Measurements from ENCODE around the gene TECTA.
"Not testable (repeated sequence)": the region's sequence is repeated elsewhere in the genome, so short reads cannot be mapped to it uniquely, and the experiment has no call there.

Gene TECTA

GRCh38 chr11:121109471-121109870 is 8.4 kb downstream of the TECTA start:
- ChIA-PET POLR2A (ENCODE audit: low non-redundant PET) (no interaction called here), CTCF (interaction anchor here (0.9 kb wide), 1 partner anchor 477 kb away, joined by 3 read pairs; no protein-coding TSS in a partner anchor)
- DNase-seq (ENCODE audit: low spot score) = no peak
- no peak overlapping the region for H3K27ac ChIP-seq
- TF ChIP-seq CTCF (conservative IDR thresholded peaks at IDR 0.05; ENCODE audit: low read depth) = no peak

- no peak overlapping the region for H3K27ac ChIP-seq
- no peak for TF ChIP-seq CTCF (conservative IDR thresholded peaks at IDR 0.05; ENCODE audit: low read depth)
- ChIA-PET CTCF (interaction anchor here (0.6 to 0.9 kb wide), 2 partner anchors 46 to 477 kb away, joined by 3 read pairs; no protein-coding TSS in a partner anchor), POLR2A (ENCODE audit: low non-redundant PET) (no interaction called here)
- no peak for DNase-seq (ENCODE audit: low spot score)
Observed at GRCh38 chr11:121109916-121110586, 9.0 kb downstream of the TECTA start.

GRCh38 chr11:121110871-121111724 is 10.1 kb downstream of the TECTA start:
- CTCF ChIA-PET = interaction anchor here (0.6 kb wide), 2 partner anchors 47 to 101 kb away, joined by 3 read pairs; no protein-coding TSS in a partner anchor
- no peak for TF ChIP-seq CTCF (conservative IDR thresholded peaks at IDR 0.05; ENCODE audit: low read depth)
- DNase-seq (ENCODE audit: low spot score) = no peak
- POLR2A ChIA-PET (ENCODE audit: low non-redundant PET) = no interaction called here
- no peak overlapping the region for H3K27ac ChIP-seq

- POLR2A ChIA-PET (ENCODE audit: low non-redundant PET) = no interaction called here
- DNase-seq (ENCODE audit: low spot score) = peak; percentile 68
- CTCF ChIA-PET = interaction anchor here (1.0 kb wide), 1 partner anchor 32 kb away, joined by 4 read pairs; no protein-coding TSS in a partner anchor
- TF ChIP-seq CTCF (conservative IDR thresholded peaks at IDR 0.05; ENCODE audit: low read depth) = peak; percentile 54; the same call in 1 of the 2 replicates
- H3K27ac ChIP-seq = no peak overlapping the region
Observed at GRCh38 chr11:121112498-121113455, 11.7 kb downstream of the TECTA start.

- DNase-seq (ENCODE audit: low spot score) = no peak
- no peak overlapping the region for H3K27ac ChIP-seq
- POLR2A ChIA-PET (ENCODE audit: low non-redundant PET) = no interaction called here
- TF ChIP-seq CTCF (conservative IDR thresholded peaks at IDR 0.05; ENCODE audit: low read depth) = no peak
- CTCF ChIA-PET = interaction anchor here (1.0 kb wide), 1 partner anchor 33 kb away, joined by 4 read pairs; no protein-coding TSS in a partner anchor
Observed at GRCh38 chr11:121113611-121114010, 12.6 kb downstream of the TECTA start.

GRCh38 chr11:121115024-121115423 is 14.0 kb downstream of the TECTA start:
- DNase-seq (ENCODE audit: low spot score); POLR2A ChIA-PET (ENCODE audit: low non-redundant PET); H3K27ac ChIP-seq; CTCF ChIA-PET: not testable (repeated sequence)

All from RWPE1 (cell line).